ENCODE data around the gene C1orf116. TPM values are rescaled to one million over a fixed set of nuclear protein-coding genes. Genes with fewer than 3 reads are reported as not detected.
A peak's percentile ranks its signal among the peaks of the same experiment; 100 is the strongest.

Gene C1orf116
- total RNA-seq, 4 donors from 2014 or later = 7.1 to 24.6 (median 13.3) TPM

GRCh38 chr1:207018707-207019106, 13.8 kb downstream of the C1orf116 start:
- H3K27me3 ChIP-seq = no peaks in the 10 kb centered on the region
- TF ChIP-seq CTCF (IDR thresholded peaks at IDR 0.05) (no peak), POLR2A (IDR thresholded peaks at IDR 0.05) (no peak)
- H3K27ac ChIP-seq = no peak overlapping the region

GRCh38 chr1:207017615-207018559, 14.7 kb downstream of the C1orf116 start:
- WGBS, 2 donors = 78 to 83% methylated on average over 7 of the region's 7 CpGs
- H3K27me3 ChIP-seq = no peaks in the 10 kb centered on the region
- H3K27ac ChIP-seq = no peak overlapping the region
- H3K36me3 ChIP-seq = no peaks in the 10 kb centered on the region
- H3K4me1 ChIP-seq = peaks cover 13 to 17% of the 10 kb centered on the region in 2 donors
- DNase-seq = peak in 1 of 2 donors; percentile 37
- TF ChIP-seq CTCF (IDR thresholded peaks at IDR 0.05) = no peak
- no peak for TF ChIP-seq POLR2A (IDR thresholded peaks at IDR 0.05)
- no peaks in the 10 kb centered on the region for H3K9me3 ChIP-seq
- no peak overlapping the region for H3K4me3 ChIP-seq (replicated peaks in 1 of 3)
- intact Hi-C loops (cut with DNase I) = no loop called here

More at GRCh38 chr1:207018707-207019106, 13.8 kb downstream of the C1orf116 start:
- H3K4me3 ChIP-seq (replicated peaks in 1 of 3) = no peak overlapping the region
- intact Hi-C loops (cut with DNase I) = no loop called here
- H3K9me3 ChIP-seq = no peaks in the 10 kb centered on the region
- DNase-seq = no peak
- no peaks in the 10 kb centered on the region for H3K36me3 ChIP-seq
- 91 to 96% methylated on average over 4 of the region's 4 CpGs for WGBS, 2 donors
- peaks cover 21 to 26% of the 10 kb centered on the region in 2 donors for H3K4me1 ChIP-seq

- Histone ChIP-seq H3K27me3 (no peaks in the 10 kb centered on the region), H3K9me3 (no peaks in the 10 kb centered on the region), H3K4me1 (no peaks in the 10 kb centered on the region), H3K36me3 (no peaks in the 10 kb centered on the region), H3K4me3 (replicated peaks in 1 of 3) (no peak overlapping the region), H3K27ac (no peak overlapping the region)
- TF ChIP-seq CTCF (IDR thresholded peaks at IDR 0.05) (no peak), POLR2A (IDR thresholded peaks at IDR 0.05) (no peak)
- 90 to 97% methylated on average over 3 of the region's 3 CpGs for WGBS, 2 donors
- intact Hi-C loops (cut with DNase I) = no loop called here
- DNase-seq = no peak
These were observed 16.8 kb downstream of the C1orf116 start for GRCh38 chr1:207015791-207016190.

GRCh38 chr1:207014728-207015127, 17.8 kb downstream of the C1orf116 start:
- no peak for TF ChIP-seq POLR2A (IDR thresholded peaks at IDR 0.05)
- TF ChIP-seq CTCF (IDR thresholded peaks at IDR 0.05) = no peak
- H3K36me3 ChIP-seq = no peaks in the 10 kb centered on the region
- DNase-seq = no peak
- no peak overlapping the region for H3K4me3 ChIP-seq (replicated peaks in 1 of 3)
- no peak overlapping the region for H3K27ac ChIP-seq
- H3K27me3 ChIP-seq = no peaks in the 10 kb centered on the region
- intact Hi-C loops (cut with DNase I) = no loop called here
- no peaks in the 10 kb centered on the region for H3K4me1 ChIP-seq
- no peaks in the 10 kb centered on the region for H3K9me3 ChIP-seq
- 92% methylated on average over 3 of the region's 3 CpGs for WGBS, 2 donors
